GM12891 (cell line): Measurements from ENCODE around the gene WDR82.

ENCODE experiments used
- POLR2A ChIP-seq: IDR thresholded peaks from 2 replicates; pipeline ENCODE4 v1.6.1; 2011; ENCODE audit warnings: low read depth, low read length, control low read depth
- TAF1 ChIP-seq: IDR thresholded peaks from 2 replicates; pipeline ENCODE4 v1.6.1; 2011; ENCODE audit warnings: low read depth, low read length, control low read depth

DNA sequence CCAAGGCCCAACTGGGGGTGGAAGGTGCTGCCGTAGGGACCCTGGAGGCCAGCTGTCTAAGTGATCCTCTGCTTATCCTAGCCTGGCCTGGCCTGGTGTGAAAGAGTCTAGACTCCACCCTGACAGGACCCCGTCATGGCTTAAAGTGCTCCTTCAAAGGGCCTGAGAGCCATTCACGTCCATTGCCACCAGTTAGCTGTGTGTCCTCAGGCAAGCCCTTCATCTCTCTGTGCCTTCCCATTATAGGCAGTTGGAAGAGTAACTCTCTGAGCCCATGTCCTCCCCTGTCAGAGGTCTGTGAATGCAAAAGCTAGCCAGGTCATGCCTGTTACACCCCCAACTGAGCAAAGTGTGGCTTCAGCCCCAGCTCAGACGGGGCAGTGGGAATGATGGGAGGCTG is 28.5 kb upstream of the WDR82 start:
- TF ChIP-seq POLR2A = no peak
- no peak for TF ChIP-seq TAF1
